CD14-positive monocyte (primary cell): ENCODE data around the gene R3HDM2. TPM values are rescaled to one million over a fixed set of nuclear protein-coding genes. Genes with fewer than 3 reads are reported as not detected.

Experiments
- DNase-seq, 3 donors: peaks; one replicate each; pipeline ENCODE4 v3.0.0-alpha.2; 2011 to 2022
- H2AFZ ChIP-seq: 2 replicates; pipeline ENCODE4 v1.6.0; 2012; ENCODE audit warnings: mild to moderate bottlenecking, low read depth, low read length, inconsistent platforms; ENCODE audit not compliant: insufficient read depth, poor library complexity, severe bottlenecking
- H3K27ac ChIP-seq, 2 donors: 1 replicate in 1 of 2; 2 replicates in 1 of 2; pipeline ENCODE4 v1.5.1; 2012 to 2013; ENCODE audit warnings: low read length in 2 of 2, control low read depth in 1 of 2, inconsistent platforms in 1 of 2, low read depth in 1 of 2, mild to moderate bottlenecking in 1 of 2
- H3K27me3 ChIP-seq, 2 donors: one replicate each; pipeline versions ENCODE4 v1.6.0 to v1.6.1; 2011 to 2013; ENCODE audit warnings: low read length in 2 of 2; ENCODE audit not compliant: control insufficient read depth in 2 of 2, insufficient read depth in 2 of 2
- H3K36me3 ChIP-seq, 2 donors: replicated peaks in 1 of 2; 1 replicate in 1 of 2; 2 replicates in 1 of 2; pipeline versions ENCODE4 v1.5.1 to v1.6.1; 2012 to 2013; ENCODE audit warnings: low read length in 2 of 2, control low read depth in 1 of 2, inconsistent platforms in 1 of 2, mild to moderate bottlenecking in 1 of 2; ENCODE audit not compliant: insufficient read depth in 2 of 2, control insufficient read depth in 1 of 2
- H3K4me1 ChIP-seq, 2 donors: 1 replicate in 1 of 2; 2 replicates in 1 of 2; pipeline versions ENCODE4 v1.5.1 to v1.6.1; 2012 to 2013; ENCODE audit warnings: low read length in 2 of 2, control low read depth in 1 of 2, inconsistent platforms in 1 of 2, mild to moderate bottlenecking in 1 of 2, moderate library complexity in 1 of 2; ENCODE audit not compliant: insufficient read depth in 2 of 2, control insufficient read depth in 1 of 2
- H3K4me2 ChIP-seq: replicated peaks from 2 replicates; pipeline ENCODE3; 2012; ENCODE audit warnings: low read length, moderate library complexity, mild to moderate bottlenecking; ENCODE audit not compliant: poor library complexity, severe bottlenecking; ENCODE audit errors: extremely low read depth
- H3K4me3 ChIP-seq, 3 experiments: fragments of 200-600 bp in 1 of 3; sonication (generic) in 1 of 3; replicated peaks in 1 of 3; 1 replicate in 2 of 3; 2 replicates in 1 of 3; pipeline ENCODE4 v1.5.1; 2011 to 2013; ENCODE audit warnings: low read length in 3 of 3, mild to moderate bottlenecking in 3 of 3, control low read depth in 2 of 3, low read depth in 2 of 3, inconsistent platforms in 1 of 3, moderate library complexity in 1 of 3
- H3K79me2 ChIP-seq: 2 replicates; pipeline ENCODE4 v1.6.0; 2012; ENCODE audit warnings: mild to moderate bottlenecking, control low read depth, inconsistent platforms, low read length, moderate library complexity; ENCODE audit not compliant: insufficient read depth
- H3K9ac ChIP-seq: 2 replicates; pipeline ENCODE4 v1.6.0; 2017; ENCODE audit warnings: low read length, mild to moderate bottlenecking; ENCODE audit not compliant: insufficient read depth, poor library complexity, severe bottlenecking
- H3K9me3 ChIP-seq, 2 donors: replicated peaks in 1 of 2; 1 replicate in 1 of 2; 2 replicates in 1 of 2; pipeline versions ENCODE4 v1.5.1 to v1.6.1; 2012 to 2013; ENCODE audit warnings: low read length in 2 of 2, control low read depth in 1 of 2; ENCODE audit not compliant: control insufficient read depth in 1 of 2, insufficient read depth in 1 of 2
- H4K20me1 ChIP-seq: 2 replicates; pipeline ENCODE4 v1.6.0; 2012; ENCODE audit warnings: mild to moderate bottlenecking, low read length, control low read depth, moderate library complexity; ENCODE audit not compliant: insufficient read depth
- H3K27ac Mint-ChIP-seq, 7 donors: one replicate each; pipeline ENCODE4 v1.8.0; 2020; ENCODE audit warnings: mild to moderate bottlenecking in 7 of 7, mixed read lengths in 7 of 7, moderate library complexity in 6 of 7, inconsistent platforms in 2 of 7
- H3K27me3 Mint-ChIP-seq, 3 donors: one replicate each; pipeline ENCODE4 v1.8.0; 2021 to 2022; ENCODE audit warnings: low read depth in 3 of 3, mild to moderate bottlenecking in 3 of 3, mixed read lengths in 3 of 3, moderate library complexity in 3 of 3, inconsistent platforms in 1 of 3
- H3K36me3 Mint-ChIP-seq, 2 donors: one replicate each; pipeline ENCODE4 v1.8.0; 2020; ENCODE audit warnings: mixed read lengths in 2 of 2, inconsistent platforms in 1 of 2, mild to moderate bottlenecking in 1 of 2
- H3K4me1 Mint-ChIP-seq: one replicate; pipeline ENCODE4 v1.8.0; 2020; ENCODE audit warnings: mild to moderate bottlenecking, mixed read lengths
- H3K4me3 Mint-ChIP-seq, 2 donors: one replicate each; pipeline ENCODE4 v1.8.0; 2020; ENCODE audit warnings: mild to moderate bottlenecking in 2 of 2, mixed read lengths in 2 of 2, moderate library complexity in 1 of 2
- H3K9me3 Mint-ChIP-seq, 7 donors: one replicate each; pipeline ENCODE4 v1.8.0; 2020 to 2022; ENCODE audit warnings: mixed read lengths in 7 of 7, mild to moderate bottlenecking in 6 of 7, moderate library complexity in 6 of 7, inconsistent platforms in 2 of 7
- WGBS: methylation state at CpG from one replicate; pipeline ENCODE4 v1.1.5; 2013; ENCODE audit warnings: missing lambda C conversion rate; ENCODE audit not compliant: insufficient coverage; 5-methylcytosine and 5-hydroxymethylcytosine counted together
- intact Hi-C, 2 donors: fragments of 100-400 bp; cut with micrococcal nuclease; formaldehyde crosslinking; loops; one replicate each; pipeline versions ENCODE4 v1.15.0 to v1.15.1; 2023
- polyA plus RNA-seq, 3 donors: library from polyadenylated mRNA; depleted of rRNA in 1 of 3; unstranded in 2 of 3; stranded (reverse) in 1 of 3; fragments of 300-500 nt in 2 of 3; fragments of >200 nt in 1 of 3; fragmentation: Illumina TruSeq in 2 of 3; gene quantifications; 1 replicate in 2 of 3; 2 replicates in 1 of 3; pipeline ENCODE4 v1.2.3, GENCODE V29; 2012 to 2021
- TF ChIP-seq, protein P1 (sequence below): fragments of 200-600 bp; IDR thresholded peaks from one replicate; pipeline ENCODE4 v1.8.0; 2022; ENCODE audit warnings: antibody characterized with exemption, mild to moderate bottlenecking

Gene R3HDM2
- polyA plus RNA-seq, 3 donors = 4.2 to 69.4 (median 7.3) TPM

GRCh38 chr12:57454213-57454565, 23.3 kb upstream of the R3HDM2 start:
- WGBS = 100% methylated on average over 2 of the region's 2 CpGs
- H3K4me2 ChIP-seq = no peak overlapping the region

DNA sequence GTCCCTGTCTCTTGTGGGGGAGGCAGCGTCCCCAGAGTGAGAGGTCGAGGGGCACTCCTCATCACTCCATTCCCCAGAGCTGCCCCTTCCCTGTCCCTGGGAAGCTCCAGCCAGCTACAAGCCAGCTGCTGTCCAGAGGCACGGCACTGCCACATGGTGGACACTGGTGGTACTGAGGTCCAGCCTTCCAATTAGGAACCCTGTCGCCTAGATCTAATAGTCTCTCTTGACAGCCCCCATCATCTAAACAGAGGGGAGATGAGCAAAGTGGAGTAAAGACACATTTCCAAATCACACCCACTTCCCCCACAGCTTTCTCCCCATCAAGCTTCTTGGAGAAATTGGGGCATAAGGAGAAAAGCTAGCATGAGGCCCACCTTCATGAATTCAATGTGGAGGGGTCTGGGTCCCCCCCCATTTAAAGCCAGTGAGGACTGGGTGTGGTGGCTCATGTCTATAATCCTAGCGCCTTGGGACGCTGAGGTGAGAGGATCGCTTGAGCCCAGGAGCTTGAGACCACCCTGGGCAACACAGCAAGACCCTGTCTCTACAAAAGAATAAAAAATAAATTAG, 22.2 kb upstream of the R3HDM2 start:
- H3K36me3 Mint-ChIP-seq = no peaks in the 10 kb centered on the region
- H3K4me1 Mint-ChIP-seq = peaks cover 15% of the 10 kb centered on the region
- H3K4me3 Mint-ChIP-seq = no peak overlapping the region
- H3K27me3 Mint-ChIP-seq = peaks cover 6 to 15% (median 7%) of the 10 kb centered on the region in 3 donors
- peak; percentile 58 to 74 (median 71) for DNase-seq
- Histone ChIP-seq H3K79me2 (no peaks in the 10 kb centered on the region), H3K9ac (no peak overlapping the region), H3K27me3 (no peaks in the 10 kb centered on the region), H2AFZ (peak overlapping the region; percentile 23), H3K36me3 (no peaks in the 10 kb centered on the region), H4K20me1 (no peaks in the 10 kb centered on the region), H3K27ac (no peak overlapping the region), H3K4me2 (no peak overlapping the region), H3K9me3 (no peaks in the 10 kb centered on the region), H3K4me1 (peaks cover 5 to 11% of the 10 kb centered on the region in 2 donors), H3K4me3 (no peak overlapping the region)
- TF ChIP-seq, protein P1, sequence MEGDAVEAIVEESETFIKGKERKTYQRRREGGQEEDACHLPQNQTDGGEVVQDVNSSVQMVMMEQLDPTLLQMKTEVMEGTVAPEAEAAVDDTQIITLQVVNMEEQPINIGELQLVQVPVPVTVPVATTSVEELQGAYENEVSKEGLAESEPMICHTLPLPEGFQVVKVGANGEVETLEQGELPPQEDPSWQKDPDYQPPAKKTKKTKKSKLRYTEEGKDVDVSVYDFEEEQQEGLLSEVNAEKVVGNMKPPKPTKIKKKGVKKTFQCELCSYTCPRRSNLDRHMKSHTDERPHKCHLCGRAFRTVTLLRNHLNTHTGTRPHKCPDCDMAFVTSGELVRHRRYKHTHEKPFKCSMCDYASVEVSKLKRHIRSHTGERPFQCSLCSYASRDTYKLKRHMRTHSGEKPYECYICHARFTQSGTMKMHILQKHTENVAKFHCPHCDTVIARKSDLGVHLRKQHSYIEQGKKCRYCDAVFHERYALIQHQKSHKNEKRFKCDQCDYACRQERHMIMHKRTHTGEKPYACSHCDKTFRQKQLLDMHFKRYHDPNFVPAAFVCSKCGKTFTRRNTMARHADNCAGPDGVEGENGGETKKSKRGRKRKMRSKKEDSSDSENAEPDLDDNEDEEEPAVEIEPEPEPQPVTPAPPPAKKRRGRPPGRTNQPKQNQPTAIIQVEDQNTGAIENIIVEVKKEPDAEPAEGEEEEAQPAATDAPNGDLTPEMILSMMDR = peak; percentile 82
- WGBS = 0% methylated on average over 1 of the region's 7 CpGs
- peak overlapping the region in 2 of 7 donors; percentile 23 to 36 for H3K27ac Mint-ChIP-seq
- intact Hi-C loops = loop anchor here (5.0 to 10.0 kb wide), 3 partner anchors 146 to 191 kb away; no protein-coding TSS in a partner anchor
- H3K9me3 Mint-ChIP-seq = peaks cover 0 to 2% (median 0%) of the 10 kb centered on the region in 7 donors

More at GRCh38 chr12:57454213-57454565, 23.3 kb upstream of the R3HDM2 start:
- Mint-ChIP-seq H3K4me1 (peaks cover 23% of the 10 kb centered on the region), H3K4me3 (no peak overlapping the region), H3K27ac (peak overlapping the region in 1 of 7 donors; percentile 30), H3K9me3 (peaks cover 0 to 2% (median 0%) of the 10 kb centered on the region in 7 donors), H3K36me3 (no peaks in the 10 kb centered on the region), H3K27me3 (peaks cover 6 to 15% (median 7%) of the 10 kb centered on the region in 3 donors)
- no peaks in the 10 kb centered on the region for H3K36me3 ChIP-seq
- TF ChIP-seq, protein P1 = no peak
- H3K4me3 ChIP-seq = no peak overlapping the region
- no peak overlapping the region for H2AFZ ChIP-seq
- H3K79me2 ChIP-seq = no peaks in the 10 kb centered on the region
- H4K20me1 ChIP-seq = no peaks in the 10 kb centered on the region
- intact Hi-C loops = loop anchor here (5.0 to 10.0 kb wide), 3 partner anchors 147 to 192 kb away; no protein-coding TSS in a partner anchor
- H3K27me3 ChIP-seq = no peaks in the 10 kb centered on the region
- H3K9ac ChIP-seq = no peak overlapping the region
- no peak for DNase-seq
- no peaks in the 10 kb centered on the region for H3K9me3 ChIP-seq
- no peak overlapping the region for H3K27ac ChIP-seq
- H3K4me1 ChIP-seq = peaks cover 13 to 20% of the 10 kb centered on the region in 2 donors
